Thoracic aorta (tissue), 2 donors: ENCODE results near the gene ZNF544. TPM values are rescaled to one million over a fixed set of nuclear protein-coding genes. Genes with fewer than 3 reads are reported as not detected.
A peak's percentile ranks its signal among the peaks of the same experiment; 100 is the strongest.

Experiments used
- ATAC-seq: fragments of 150-250 bp; one replicate; pipeline ENCODE4 v1.8.0; 2017; ENCODE audit warnings: low read depth; ENCODE audit not compliant: insufficient number of reproducible peaks, low FRiP score
- DNase-seq: peaks from one replicate; pipeline ENCODE4 v3.0.0-alpha.2; 2020; ENCODE audit warnings: low spot score
- H3K27ac ChIP-seq, 2 donors: fragments of 200-600 bp; sonication (generic); 1 replicate in 1 of 2; 2 replicates in 1 of 2; pipeline ENCODE4 v1.5.1; 2016; ENCODE audit warnings: mild to moderate bottlenecking in 2 of 2, moderate library complexity in 2 of 2
- H3K27me3 ChIP-seq: fragments of 200-600 bp; sonication (generic); replicated peaks from 2 replicates; pipeline ENCODE4 v1.6.0; 2016; ENCODE audit warnings: mild to moderate bottlenecking; ENCODE audit not compliant: insufficient read depth
- H3K36me3 ChIP-seq: fragments of 200-600 bp; sonication (generic); one replicate; pipeline ENCODE4 v1.5.1; 2016
- H3K4me1 ChIP-seq, 2 donors: fragments of 200-600 bp; sonication (generic); 1 replicate in 1 of 2; 2 replicates in 1 of 2; pipeline versions ENCODE4 v1.5.1 to v1.6.0; 2016; ENCODE audit warnings: low read depth in 2 of 2, mild to moderate bottlenecking in 1 of 2; ENCODE audit not compliant: control insufficient read depth in 1 of 2
- H3K4me3 ChIP-seq: fragments of 200-600 bp; sonication (generic); 2 replicates; pipeline ENCODE4 v1.5.1; 2016; ENCODE audit warnings: mild to moderate bottlenecking
- H3K9me3 ChIP-seq: fragments of 200-600 bp; sonication (generic); 2 replicates; pipeline ENCODE4 v1.5.1; 2016
- CTCF ChIP-seq: fragments of 200-600 bp; sonication (generic); IDR thresholded peaks from one replicate; pipeline ENCODE4 v1.5.1; 2019; ENCODE audit warnings: antibody characterized with exemption
- total RNA-seq, 2 donors: library from RNA; depleted of rRNA; stranded (reverse); fragments of >200 nt; gene quantifications; one replicate each; pipeline versions ENCODE4 v1.1.0 to v1.2.3, GENCODE V29; 2016

Gene ZNF544
- 10 to 100 TPM; 23.8 to 25.6 TPM for total RNA-seq

DNA sequence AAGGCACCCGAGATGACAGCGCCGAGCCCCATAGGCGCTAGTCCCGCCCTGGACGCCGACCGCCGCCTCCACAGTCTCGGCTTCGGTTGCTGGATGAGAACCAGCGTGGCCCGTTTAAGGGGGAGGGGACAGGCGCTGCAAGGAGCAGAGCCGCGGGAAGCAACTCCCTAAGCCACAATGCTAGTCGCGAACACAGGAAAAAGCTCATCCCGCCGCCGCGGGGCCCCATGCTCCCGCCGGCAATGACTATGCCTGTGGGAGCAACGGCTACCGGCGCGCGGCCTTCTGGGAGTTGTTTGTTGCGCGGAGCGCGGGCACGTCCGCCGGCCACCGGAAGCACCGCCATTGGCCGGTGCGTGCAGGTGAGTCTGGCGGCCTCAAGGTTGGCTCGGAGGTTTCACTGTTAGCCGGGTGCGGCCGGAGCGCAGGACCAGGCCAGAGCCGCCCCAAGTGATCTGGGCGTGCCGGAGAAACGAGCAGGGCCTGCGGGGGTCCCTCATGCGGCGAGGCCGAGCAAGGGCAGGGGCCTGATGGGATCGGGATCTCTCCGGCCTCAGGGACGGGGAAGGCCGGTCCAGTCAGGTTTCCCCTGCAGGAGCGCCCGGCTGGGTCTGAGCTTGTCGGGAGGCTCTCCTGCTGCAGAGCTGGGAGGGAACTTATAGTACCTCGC, at the start of gene ZNF544:
ZNF544 (plus strand) TSS at position 330 of the 670 bp plus-strand sequence. CDS start 15,110 bp downstream, outside the sequence.
- H3K36me3 ChIP-seq: peaks cover 20% of the 10 kb centered on the region
- peak within 1 kb of the TSS; percentile 71 for H3K4me3 ChIP-seq
- peak within 1 kb of the TSS; percentile 5 to 51 for H3K27ac ChIP-seq
- ATAC-seq (no peak), DNase-seq (peak; percentile 7)
- peaks cover 9% of the 10 kb centered on the region in 2 donors for H3K4me1 ChIP-seq
- TF ChIP-seq CTCF: no peak
- H3K27me3 ChIP-seq: no peaks in the 10 kb centered on the region
- H3K9me3 ChIP-seq: peaks cover under 1% of the 10 kb centered on the region

- no peak for TF ChIP-seq CTCF
- Histone ChIP-seq H3K4me1 (no peaks in the 10 kb centered on the region), H3K27ac (peak overlapping the region; percentile 90 to 95), H3K4me3 (peak overlapping the region; percentile 83), H3K36me3 (peaks cover 24% of the 10 kb centered on the region), H3K27me3 (no peaks in the 10 kb centered on the region), H3K9me3 (peaks cover 85% of the 10 kb centered on the region)
- DNase-seq (no peak), ATAC-seq (no peak)
Observed at GRCh38 chr19:58181902-58182576, 46.7 kb upstream of the ZNF544 start.

GRCh38 chr19:58182577-58182988, 46.1 kb upstream of the ZNF544 start:
- no peaks in the 10 kb centered on the region for H3K27me3 ChIP-seq
- no peak for TF ChIP-seq CTCF
- peaks cover 30% of the 10 kb centered on the region for H3K36me3 ChIP-seq
- peak overlapping the region; percentile 90 to 95 for H3K27ac ChIP-seq
- peak overlapping the region; percentile 83 for H3K4me3 ChIP-seq
- peaks cover 86% of the 10 kb centered on the region for H3K9me3 ChIP-seq
- ATAC-seq: peak; percentile 62
- DNase-seq: no peak
- no peaks in the 10 kb centered on the region for H3K4me1 ChIP-seq

GRCh38 chr19:58182989-58183816, 45.5 kb upstream of the ZNF544 start, which contains the start of gene ZNF274:
TSS of gene ZNF274 (plus strand) at chr19:58183061. CDS start at chr19:58183966, 905 bp downstream.
- Histone ChIP-seq H3K4me1 (no peaks in the 10 kb centered on the region), H3K9me3 (peaks cover 86% of the 10 kb centered on the region), H3K4me3 (peak within 1 kb of the TSS; percentile 83), H3K27ac (peak within 1 kb of the TSS; percentile 90 to 95), H3K36me3 (peaks cover 35% of the 10 kb centered on the region), H3K27me3 (no peaks in the 10 kb centered on the region)
- TF ChIP-seq CTCF: no peak
- peak; percentile 81 for ATAC-seq
- DNase-seq: peak; percentile 70
